ENCODE data around the gene MYOZ1. TPM values are rescaled to one million over a fixed set of nuclear protein-coding genes. Genes with fewer than 3 reads are reported as not detected.

The MYOZ1 gene
- total and polyA plus RNA-seq, 2 donors (not counting 1 experiment from before 2014, with no cell fraction given) = not detected

DNA sequence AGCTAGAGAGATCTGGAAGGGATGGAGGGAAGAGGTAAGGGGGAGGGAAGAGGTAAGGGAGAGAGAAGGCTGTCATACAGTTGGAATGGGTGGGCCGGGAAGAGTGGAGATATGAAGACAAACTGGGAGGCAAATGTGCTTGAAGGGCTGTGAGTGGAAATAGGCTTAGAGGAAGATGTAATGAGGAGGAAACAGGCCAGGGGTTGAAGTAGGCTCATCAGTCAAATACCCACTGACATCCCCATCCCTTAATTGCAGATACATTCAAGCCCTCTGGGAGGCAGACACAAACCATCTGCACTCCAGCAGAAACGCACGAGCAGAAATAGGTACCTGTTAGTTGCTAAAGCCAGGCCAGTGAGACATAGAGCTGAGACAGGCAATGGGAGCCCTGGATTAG is 12.4 kb upstream of the MYOZ1 start:
- intact Hi-C loops (cut with micrococcal nuclease) = no loop called here
- Histone ChIP-seq H3K79me2 (ENCODE audit: control insufficient read depth, insufficient read depth, low read length) (no peaks in the 10 kb centered on the region), H3K27me3 (replicated peaks in 1 of 4; ENCODE audit: control extremely low read depth in 1 of 4, control insufficient read depth in 3 of 4, insufficient read depth in 4 of 4, low read length in 3 of 4) (no peaks in the 10 kb centered on the region), H3K9me3 (ENCODE audit: control extremely low read depth in 1 of 3, control insufficient read depth in 2 of 3, insufficient read depth in 1 of 3, low read length in 2 of 3) (no peaks in the 10 kb centered on the region), H3K36me3 (replicated peaks in 1 of 2; ENCODE audit: control extremely low read depth in 1 of 2, control insufficient read depth in 1 of 2, extremely low read depth in 1 of 2, insufficient read depth in 2 of 2, low read length in 1 of 2) (no peaks in the 10 kb centered on the region), H3K4me1 (ENCODE audit: control insufficient read depth in 2 of 2, insufficient read depth in 2 of 2, low read length in 2 of 2) (no peaks in the 10 kb centered on the region), H3K9ac (ENCODE audit: low read length) (no peak overlapping the region), H3K4me3 (ENCODE audit: control extremely low read depth in 1 of 5, extremely low read depth in 1 of 5, insufficient read depth in 1 of 5, low read depth in 2 of 5, low read length in 4 of 5) (no peak overlapping the region), H2AFZ (ENCODE audit: insufficient read depth, low read depth, low read length, poor library complexity, severe bottlenecking) (no peak overlapping the region), H4K20me1 (ENCODE audit: control insufficient read depth, insufficient read depth, low read length, poor library complexity, severe bottlenecking) (no peaks in the 10 kb centered on the region), H3K27ac (ENCODE audit: low read length in 2 of 2) (no peak overlapping the region), H3K4me2 (replicated peaks; ENCODE audit: low read depth, low read length, poor library complexity, severe bottlenecking) (no peak overlapping the region)
- no peak overlapping the region for H3K4me3 Mint-ChIP-seq
- H3K27me3 Mint-ChIP-seq = no peaks in the 10 kb centered on the region
- WGBS (ENCODE audit: insufficient coverage) = 93% methylated on average over 2 of the region's 3 CpGs
- H3K9me3 Mint-ChIP-seq (ENCODE audit: insufficient read depth) = no peaks in the 10 kb centered on the region
- H3K4me1 Mint-ChIP-seq = peaks cover 16% of the 10 kb centered on the region
- H3K27ac Mint-ChIP-seq = no peak overlapping the region
- ATAC-seq (ENCODE audit: low read depth) = no peak
- no peak for TF ChIP-seq EZH2 (IDR thresholded peaks at IDR 0.05; ENCODE audit: borderline replicate concordance, insufficient read depth, low read depth, low read length, poor library complexity, severe bottlenecking)
- TF ChIP-seq, protein P1, sequence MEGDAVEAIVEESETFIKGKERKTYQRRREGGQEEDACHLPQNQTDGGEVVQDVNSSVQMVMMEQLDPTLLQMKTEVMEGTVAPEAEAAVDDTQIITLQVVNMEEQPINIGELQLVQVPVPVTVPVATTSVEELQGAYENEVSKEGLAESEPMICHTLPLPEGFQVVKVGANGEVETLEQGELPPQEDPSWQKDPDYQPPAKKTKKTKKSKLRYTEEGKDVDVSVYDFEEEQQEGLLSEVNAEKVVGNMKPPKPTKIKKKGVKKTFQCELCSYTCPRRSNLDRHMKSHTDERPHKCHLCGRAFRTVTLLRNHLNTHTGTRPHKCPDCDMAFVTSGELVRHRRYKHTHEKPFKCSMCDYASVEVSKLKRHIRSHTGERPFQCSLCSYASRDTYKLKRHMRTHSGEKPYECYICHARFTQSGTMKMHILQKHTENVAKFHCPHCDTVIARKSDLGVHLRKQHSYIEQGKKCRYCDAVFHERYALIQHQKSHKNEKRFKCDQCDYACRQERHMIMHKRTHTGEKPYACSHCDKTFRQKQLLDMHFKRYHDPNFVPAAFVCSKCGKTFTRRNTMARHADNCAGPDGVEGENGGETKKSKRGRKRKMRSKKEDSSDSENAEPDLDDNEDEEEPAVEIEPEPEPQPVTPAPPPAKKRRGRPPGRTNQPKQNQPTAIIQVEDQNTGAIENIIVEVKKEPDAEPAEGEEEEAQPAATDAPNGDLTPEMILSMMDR (IDR thresholded peaks at IDR 0.05) = no peak
- ChIA-PET POLR2A (no interaction called here), CTCF (interaction anchor here (0.6 to 1.4 kb wide), 2 partner anchors 10 to 134 kb away, joined by 3 to 5 read pairs; no protein-coding TSS in a partner anchor)
- no peak for DNase-seq

DNA sequence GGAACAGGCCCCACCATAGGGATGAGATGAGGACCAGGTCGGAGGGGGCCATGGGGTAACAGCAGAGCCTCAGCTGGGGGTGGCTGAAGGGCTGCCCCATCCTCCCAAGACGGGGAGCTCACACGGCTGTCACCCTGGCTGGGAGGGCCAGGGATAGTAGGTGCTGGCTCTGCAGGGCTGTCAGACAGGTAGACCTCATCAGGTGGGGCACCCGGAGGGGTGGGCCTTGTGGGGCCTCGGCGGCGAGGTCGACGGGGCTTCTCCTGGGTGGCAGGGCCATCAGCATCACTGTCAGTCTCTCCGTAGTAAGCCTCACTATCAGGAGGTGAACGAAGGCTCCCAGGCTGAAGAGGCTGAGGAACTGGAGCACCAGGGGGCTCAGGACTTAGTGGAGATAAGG is 11.9 kb upstream of the MYOZ1 start:
- POLR2A ChIA-PET = no interaction called here
- Histone ChIP-seq H3K9ac (ENCODE audit: low read length) (no peak overlapping the region), H3K4me1 (ENCODE audit: control insufficient read depth in 2 of 2, insufficient read depth in 2 of 2, low read length in 2 of 2) (peaks cover 2 to 3% of the 10 kb centered on the region in 2 donors), H3K79me2 (ENCODE audit: control insufficient read depth, insufficient read depth, low read length) (no peaks in the 10 kb centered on the region), H3K4me3 (ENCODE audit: control extremely low read depth in 1 of 5, extremely low read depth in 1 of 5, insufficient read depth in 1 of 5, low read depth in 2 of 5, low read length in 4 of 5) (no peak overlapping the region), H3K36me3 (replicated peaks in 1 of 2; ENCODE audit: control extremely low read depth in 1 of 2, control insufficient read depth in 1 of 2, extremely low read depth in 1 of 2, insufficient read depth in 2 of 2, low read length in 1 of 2) (no peaks in the 10 kb centered on the region), H3K9me3 (ENCODE audit: control extremely low read depth in 1 of 3, control insufficient read depth in 2 of 3, insufficient read depth in 1 of 3, low read length in 2 of 3) (no peaks in the 10 kb centered on the region), H3K27ac (ENCODE audit: low read length in 2 of 2) (no peak overlapping the region), H3K4me2 (replicated peaks; ENCODE audit: low read depth, low read length, poor library complexity, severe bottlenecking) (no peak overlapping the region), H2AFZ (ENCODE audit: insufficient read depth, low read depth, low read length, poor library complexity, severe bottlenecking) (no peak overlapping the region), H3K27me3 (replicated peaks in 1 of 4; ENCODE audit: control extremely low read depth in 1 of 4, control insufficient read depth in 3 of 4, insufficient read depth in 4 of 4, low read length in 3 of 4) (peaks cover 0 to 2% (median 0%) of the 10 kb centered on the region in 4 experiments), H4K20me1 (ENCODE audit: control insufficient read depth, insufficient read depth, low read length, poor library complexity, severe bottlenecking) (no peaks in the 10 kb centered on the region)
- no peak for TF ChIP-seq EZH2 (IDR thresholded peaks at IDR 0.05; ENCODE audit: borderline replicate concordance, insufficient read depth, low read depth, low read length, poor library complexity, severe bottlenecking)
- TF ChIP-seq, protein P1 (IDR thresholded peaks at IDR 0.05) = no peak
- no peak overlapping the region for H3K4me3 Mint-ChIP-seq
- CTCF ChIA-PET = interaction anchor here (0.6 to 1.4 kb wide), 2 partner anchors 9 to 134 kb away, joined by 3 to 5 read pairs; no protein-coding TSS in a partner anchor
- DNase-seq = no peak
- peaks cover 17% of the 10 kb centered on the region for H3K4me1 Mint-ChIP-seq
- no peak for ATAC-seq (ENCODE audit: low read depth)
- 94% methylated on average over 10 of the region's 11 CpGs for WGBS (ENCODE audit: insufficient coverage)
- no peak overlapping the region for H3K27ac Mint-ChIP-seq
- H3K27me3 Mint-ChIP-seq = no peaks in the 10 kb centered on the region
- no peaks in the 10 kb centered on the region for H3K9me3 Mint-ChIP-seq (ENCODE audit: insufficient read depth)
- intact Hi-C loops (cut with micrococcal nuclease) = no loop called here

All from B cell (primary cell).